GM21576 (cell line): ENCODE measurements around the gene OSBPL1A.

ENCODE experiments used
- ATAC-seq: cut with Tn5 transposase; IDR thresholded peaks from one replicate; pipeline ENCODE4 v1.9.1; 2021; ENCODE audit warnings: mild to moderate bottlenecking, moderate library complexity; ENCODE audit not compliant: unreplicated experiment

The OSBPL1A gene

GRCh38 chr18:24138409-24138788 is 259.2 kb downstream of the OSBPL1A start:
- no peak for ATAC-seq

- no peak for ATAC-seq
Observed at GRCh38 chr18:24136967-24137373, 260.7 kb downstream of the OSBPL1A start.

GRCh38 chr18:24130494-24130893 is 267.1 kb downstream of the OSBPL1A start:
- no peak for ATAC-seq

- no peak for ATAC-seq
Observed at GRCh38 chr18:24128700-24129099, 268.9 kb downstream of the OSBPL1A start.

- ATAC-seq, result no peak
Observed at GRCh38 chr18:24127735-24128134, 269.9 kb downstream of the OSBPL1A start.

- ATAC-seq, result no peak
Observed at GRCh38 chr18:24126155-24126961, 271.3 kb downstream of the OSBPL1A start.

- ATAC-seq, result no peak
Observed at GRCh38 chr18:24121625-24122024, 276.0 kb downstream of the OSBPL1A start.

GRCh38 chr18:24120676-24121075 is 276.9 kb downstream of the OSBPL1A start:
- ATAC-seq, result no peak

- no peak for ATAC-seq
Observed at GRCh38 chr18:24118750-24119577, 278.7 kb downstream of the OSBPL1A start.

- no peak for ATAC-seq
Observed at GRCh38 chr18:24115628-24116027, 282.0 kb downstream of the OSBPL1A start.

GRCh38 chr18:24114924-24115549 is 282.6 kb downstream of the OSBPL1A start:
- no peak for ATAC-seq

- no peak for ATAC-seq
Observed at GRCh38 chr18:24112874-24113615, 284.6 kb downstream of the OSBPL1A start.

- no peak for ATAC-seq
Observed at GRCh38 chr18:24112464-24112863, 285.2 kb downstream of the OSBPL1A start.
